ENCODE results near the gene ARAP3.

Gene ARAP3

DNA sequence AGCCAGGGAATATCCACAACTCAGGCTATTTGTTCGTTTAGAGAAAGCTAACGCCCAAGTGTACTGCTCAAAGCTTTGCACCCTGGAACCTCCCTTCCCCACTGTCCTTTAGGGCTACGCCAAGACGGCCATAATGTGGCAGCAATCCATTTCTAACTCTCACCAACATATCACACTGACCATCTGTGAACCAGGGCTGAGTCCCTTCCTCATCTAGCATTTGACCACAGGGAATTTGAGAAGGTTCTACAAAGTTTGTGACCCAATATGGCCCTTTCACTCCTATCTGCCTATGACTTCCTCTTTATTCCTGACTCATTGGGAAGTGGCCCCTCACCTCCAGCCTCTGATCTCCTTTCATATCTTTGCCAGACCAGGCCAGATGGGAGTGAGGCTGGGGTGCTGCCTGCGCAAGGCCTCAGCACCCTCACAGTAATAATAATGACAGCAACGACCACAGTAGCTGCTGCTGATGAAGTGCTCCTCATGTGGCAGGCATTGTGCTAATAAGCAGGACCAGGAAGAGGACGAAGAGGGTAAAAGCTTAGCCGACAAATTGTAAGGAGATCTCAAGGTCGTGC is 9.3 kb upstream of the ARAP3 start:
- no peak for FAIRE-seq

GRCh38 chr5:141686648-141687416 is 4.8 kb upstream of the ARAP3 start:
- TF ChIP-seq POLR2A (IDR thresholded peaks at IDR 0.05; ENCODE audit: low read depth, low read length) = no peak
- FAIRE-seq (no peak), DNase-seq (ENCODE audit: insufficient read length, low spot score) (no peak)

More for the DNA sequence above, 9.3 kb upstream of the ARAP3 start:
- no peak for TF ChIP-seq POLR2A (IDR thresholded peaks at IDR 0.05; ENCODE audit: low read depth, low read length)
- DNase-seq (ENCODE audit: insufficient read length, low spot score) = no peak

GRCh38 chr5:141685591-141685990 is 3.6 kb upstream of the ARAP3 start:
- FAIRE-seq (no peak), DNase-seq (ENCODE audit: insufficient read length, low spot score) (no peak)

DNA sequence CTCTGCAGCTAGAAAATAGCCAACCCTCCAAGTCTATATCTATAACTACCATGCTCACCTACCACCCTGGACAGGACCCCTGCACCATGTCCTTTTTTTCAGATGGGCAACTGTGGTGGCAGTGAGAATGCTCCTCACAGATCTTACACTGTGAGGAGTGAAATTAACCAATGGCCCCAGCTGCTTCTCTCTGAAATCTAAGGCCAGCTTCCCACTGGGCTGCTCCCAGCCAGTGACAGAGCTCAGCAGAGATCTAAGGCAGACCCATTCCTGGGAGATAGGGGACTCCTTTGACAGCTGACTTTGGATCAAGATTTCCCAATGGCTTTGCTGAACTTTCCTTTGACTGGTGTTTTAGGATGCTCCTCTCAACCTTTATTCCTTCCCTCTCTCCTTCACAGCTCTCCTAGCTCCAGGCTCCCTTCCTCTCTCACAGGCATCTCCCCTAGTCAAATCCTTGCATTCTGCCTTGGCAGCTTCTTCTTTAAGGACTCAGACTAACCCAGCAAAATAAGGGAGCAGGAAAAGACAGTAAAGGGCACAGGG is 1.6 kb upstream of the ARAP3 start:
- DNase-seq (ENCODE audit: insufficient read length, low spot score) = no peak
- no peak for FAIRE-seq
- TF ChIP-seq POLR2A (IDR thresholded peaks at IDR 0.05; ENCODE audit: low read depth, low read length) = no peak

More at GRCh38 chr5:141685591-141685990, 3.6 kb upstream of the ARAP3 start:
- TF ChIP-seq POLR2A (IDR thresholded peaks at IDR 0.05; ENCODE audit: low read depth, low read length) = no peak

GRCh38 chr5:141681295-141681694 is 735 bp downstream of the ARAP3 start:
- FAIRE-seq = no peak
- no peak for DNase-seq (ENCODE audit: insufficient read length, low spot score)
- no peak for TF ChIP-seq POLR2A (IDR thresholded peaks at IDR 0.05; ENCODE audit: low read depth, low read length)

GRCh38 chr5:141680751-141681201 is 1.3 kb downstream of the ARAP3 start:
- FAIRE-seq (no peak), DNase-seq (ENCODE audit: insufficient read length, low spot score) (no peak)
- no peak for TF ChIP-seq POLR2A (IDR thresholded peaks at IDR 0.05; ENCODE audit: low read depth, low read length)

DNA sequence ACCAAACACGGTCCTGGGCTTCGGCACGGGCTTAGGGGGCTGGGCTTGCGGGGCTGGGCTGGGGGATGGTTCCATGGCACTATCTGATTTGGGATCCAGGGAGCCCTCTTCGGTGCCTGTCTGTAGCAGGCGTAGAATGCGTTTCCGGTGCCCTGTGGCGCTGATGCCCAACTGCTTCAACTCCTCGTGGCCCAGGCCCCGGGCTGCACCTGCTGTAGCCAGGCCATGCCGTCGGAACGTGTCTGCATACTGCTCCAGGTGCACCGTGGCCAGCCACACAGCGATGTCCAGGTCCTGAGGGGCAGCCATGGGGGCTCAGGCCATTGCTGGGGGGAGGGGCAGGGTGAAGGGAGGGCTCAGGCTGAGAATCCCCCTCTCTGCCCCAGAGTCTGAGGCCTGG is 1.9 kb downstream of the ARAP3 start:
- no peak for TF ChIP-seq POLR2A (IDR thresholded peaks at IDR 0.05; ENCODE audit: low read depth, low read length)
- FAIRE-seq (no peak), DNase-seq (ENCODE audit: insufficient read length, low spot score) (no peak)

- no peak for TF ChIP-seq POLR2A (IDR thresholded peaks at IDR 0.05; ENCODE audit: low read depth, low read length)
- FAIRE-seq = no peak
- DNase-seq (ENCODE audit: insufficient read length, low spot score) = no peak
These were observed 4.6 kb downstream of the ARAP3 start for GRCh38 chr5:141677415-141677814.

GRCh38 chr5:141675672-141676071 is 6.4 kb downstream of the ARAP3 start:
- DNase-seq (ENCODE audit: insufficient read length, low spot score) (no peak), FAIRE-seq (no peak)
- TF ChIP-seq POLR2A (IDR thresholded peaks at IDR 0.05; ENCODE audit: low read depth, low read length) = no peak

DNA sequence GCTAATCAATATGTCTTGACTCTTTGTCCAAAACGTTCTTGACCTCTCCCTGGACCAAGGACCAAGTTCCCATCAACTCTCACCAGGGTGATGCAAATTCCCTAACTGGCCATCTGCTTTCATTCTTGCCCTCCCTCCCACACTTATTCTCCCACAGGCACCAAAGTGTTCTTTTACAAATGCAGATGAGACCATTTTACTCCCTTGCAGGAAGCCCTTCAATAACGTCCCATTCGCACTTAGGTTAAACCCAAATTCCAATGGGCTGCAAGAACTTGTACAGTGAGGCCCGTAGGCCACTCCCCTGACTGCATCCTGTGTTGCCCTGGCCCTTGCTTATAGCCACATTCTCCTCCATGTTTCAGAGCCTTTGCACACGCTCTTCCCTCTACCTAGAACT is 7.3 kb downstream of the ARAP3 start:
- DNase-seq (ENCODE audit: insufficient read length, low spot score) (no peak), FAIRE-seq (no peak)
- TF ChIP-seq POLR2A (IDR thresholded peaks at IDR 0.05; ENCODE audit: low read depth, low read length) = no peak

- FAIRE-seq = no peak
- no peak for DNase-seq (ENCODE audit: insufficient read length, low spot score)
- TF ChIP-seq POLR2A (IDR thresholded peaks at IDR 0.05; ENCODE audit: low read depth, low read length) = no peak
These were observed 8.9 kb downstream of the ARAP3 start for GRCh38 chr5:141672841-141673813.

GRCh38 chr5:141672071-141672840 is 9.8 kb downstream of the ARAP3 start:
- no peak for TF ChIP-seq POLR2A (IDR thresholded peaks at IDR 0.05; ENCODE audit: low read depth, low read length)
- DNase-seq (ENCODE audit: insufficient read length, low spot score) = no peak
- FAIRE-seq = no peak

GRCh38 chr5:141669520-141669919 is 12.5 kb downstream of the ARAP3 start:
- no peak for TF ChIP-seq POLR2A (IDR thresholded peaks at IDR 0.05; ENCODE audit: low read depth, low read length)
- no peak for FAIRE-seq
- no peak for DNase-seq (ENCODE audit: insufficient read length, low spot score)
